Neural progenitor cell (in vitro differentiated cells): ENCODE measurements around the gene GGA3. TPM values are rescaled to one million over a fixed set of nuclear protein-coding genes. Genes with fewer than 3 reads are reported as not detected.

Source experiments
- DNase-seq: peaks from one replicate; pipeline ENCODE4 v3.0.0-alpha.2; 2016; ENCODE audit warnings: low spot score
- H2AFZ ChIP-seq: fragments of 200-600 bp; sonication (generic); replicated peaks from 2 replicates; pipeline ENCODE4 v1.6.1; 2016; ENCODE audit warnings: antibody characterized with exemption
- H3F3A ChIP-seq: fragments of 200-600 bp; sonication (generic); 2 replicates; pipeline ENCODE4 v1.6.1; 2016; ENCODE audit warnings: antibody characterized with exemption, low read depth
- H3K27ac ChIP-seq: fragments of 200-600 bp; sonication (generic); 2 replicates; pipeline ENCODE4 v1.5.1; 2016; ENCODE audit warnings: mild to moderate bottlenecking
- H3K27me3 ChIP-seq: fragments of 200-600 bp; sonication (generic); 2 replicates; pipeline ENCODE4 v1.6.1; 2016; ENCODE audit warnings: mild to moderate bottlenecking, moderate library complexity
- H3K36me3 ChIP-seq: fragments of 200-600 bp; sonication (generic); 2 replicates; pipeline ENCODE4 v1.5.1; 2016
- H3K4me1 ChIP-seq: fragments of 200-600 bp; sonication (generic); 2 replicates; pipeline ENCODE4 v1.6.1; 2016; ENCODE audit warnings: mixed run types
- H3K4me2 ChIP-seq: fragments of 200-600 bp; sonication (generic); 2 replicates; pipeline ENCODE4 v1.6.1; 2016
- H3K4me3 ChIP-seq: fragments of 200-600 bp; sonication (generic); 2 replicates; pipeline ENCODE4 v1.5.1; 2016
- H3K79me2 ChIP-seq: fragments of 200-600 bp; sonication (generic); 2 replicates; pipeline ENCODE4 v1.6.1; 2016; ENCODE audit warnings: low read depth
- H3K9ac ChIP-seq: fragments of 200-600 bp; sonication (generic); 2 replicates; pipeline ENCODE4 v1.6.1; 2016
- H3K9me3 ChIP-seq: fragments of 200-600 bp; sonication (generic); 2 replicates; pipeline ENCODE4 v1.5.1; 2016; ENCODE audit warnings: low read depth
- H4K20me1 ChIP-seq: fragments of 200-600 bp; sonication (generic); 2 replicates; pipeline ENCODE4 v1.6.1; 2016; ENCODE audit warnings: low read depth
- H3K27ac Mint-ChIP-seq: 3 replicates; pipeline ENCODE4 v1.8.0; 2021; ENCODE audit warnings: mixed read lengths
- H3K27me3 Mint-ChIP-seq: 2 replicates; pipeline ENCODE4 v1.8.0; 2022; ENCODE audit warnings: low read depth, mild to moderate bottlenecking, inconsistent platforms, moderate library complexity, mixed read lengths; ENCODE audit not compliant: insufficient read depth
- H3K36me3 Mint-ChIP-seq: 3 replicates; pipeline ENCODE4 v1.8.0; 2021; ENCODE audit warnings: mixed read lengths
- H3K4me1 Mint-ChIP-seq: 3 replicates; pipeline ENCODE4 v1.8.0; 2021; ENCODE audit warnings: mixed read lengths
- H3K4me3 Mint-ChIP-seq: 3 replicates; pipeline ENCODE4 v1.8.0; 2021; ENCODE audit warnings: mild to moderate bottlenecking, moderate library complexity, mixed read lengths
- H3K9me3 Mint-ChIP-seq: 3 replicates; pipeline ENCODE4 v1.8.0; 2020; ENCODE audit warnings: mixed read lengths
- EZH2 ChIP-seq: fragments of 200-600 bp; sonication (generic); IDR thresholded peaks from 2 replicates; pipeline ENCODE4 v1.6.1; 2017; ENCODE audit warnings: antibody characterized with exemption, mild to moderate bottlenecking, moderate library complexity
- EZH2phosphoT487 ChIP-seq: fragments of 200-600 bp; sonication (generic); IDR thresholded peaks from 2 replicates; pipeline ENCODE4 v1.6.1; 2017; ENCODE audit warnings: antibody characterized with exemption
- total RNA-seq: library from RNA; depleted of rRNA; stranded (reverse); fragments of >200 nt; gene quantifications from 2 replicates; pipeline ENCODE4 v1.2.3, GENCODE V29; 2015; ENCODE audit warnings: low replicate concordance
- TF ChIP-seq, protein P1 (sequence below): fragments of 200-600 bp; sonication (generic); IDR thresholded peaks from 2 replicates; pipeline ENCODE4 v1.5.1; 2017; ENCODE audit warnings: antibody characterized with exemption, mild to moderate bottlenecking

GGA3 gene
- total RNA-seq, 1 donor from 2014 or later: 28.0 TPM

DNA sequence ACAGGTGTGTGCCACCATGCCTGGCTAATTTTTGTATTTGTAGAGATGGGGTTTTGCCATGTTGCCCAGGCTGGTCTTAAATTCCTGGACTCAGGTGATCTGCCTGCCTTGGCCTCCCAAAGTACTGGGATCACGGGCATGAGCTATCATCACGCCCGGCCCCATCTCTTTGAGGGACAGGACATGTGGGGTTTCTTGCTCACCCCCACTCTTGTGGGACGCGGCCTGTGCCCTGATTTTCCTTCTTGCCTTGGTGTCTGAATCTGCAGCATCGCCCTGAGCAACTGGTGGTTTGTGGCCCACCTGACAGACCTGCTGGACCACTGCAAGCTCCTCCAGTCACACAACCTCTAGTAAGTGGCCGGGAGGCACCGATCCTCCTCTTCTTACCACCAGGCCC is 30.3 kb downstream of the GGA3 start:
- Mint-ChIP-seq H3K4me1 (no peaks in the 10 kb centered on the region), H3K27ac (no peak overlapping the region), H3K4me3 (no peak overlapping the region), H3K27me3 (no peaks in the 10 kb centered on the region), H3K36me3 (peaks cover 34% of the 10 kb centered on the region), H3K9me3 (no peaks in the 10 kb centered on the region)
- no peak overlapping the region for H3K4me3 ChIP-seq
- no peaks in the 10 kb centered on the region for H3K79me2 ChIP-seq
- H3F3A ChIP-seq: no peaks in the 10 kb centered on the region
- TF ChIP-seq EZH2phosphoT487: no peak
- TF ChIP-seq, protein P1, sequence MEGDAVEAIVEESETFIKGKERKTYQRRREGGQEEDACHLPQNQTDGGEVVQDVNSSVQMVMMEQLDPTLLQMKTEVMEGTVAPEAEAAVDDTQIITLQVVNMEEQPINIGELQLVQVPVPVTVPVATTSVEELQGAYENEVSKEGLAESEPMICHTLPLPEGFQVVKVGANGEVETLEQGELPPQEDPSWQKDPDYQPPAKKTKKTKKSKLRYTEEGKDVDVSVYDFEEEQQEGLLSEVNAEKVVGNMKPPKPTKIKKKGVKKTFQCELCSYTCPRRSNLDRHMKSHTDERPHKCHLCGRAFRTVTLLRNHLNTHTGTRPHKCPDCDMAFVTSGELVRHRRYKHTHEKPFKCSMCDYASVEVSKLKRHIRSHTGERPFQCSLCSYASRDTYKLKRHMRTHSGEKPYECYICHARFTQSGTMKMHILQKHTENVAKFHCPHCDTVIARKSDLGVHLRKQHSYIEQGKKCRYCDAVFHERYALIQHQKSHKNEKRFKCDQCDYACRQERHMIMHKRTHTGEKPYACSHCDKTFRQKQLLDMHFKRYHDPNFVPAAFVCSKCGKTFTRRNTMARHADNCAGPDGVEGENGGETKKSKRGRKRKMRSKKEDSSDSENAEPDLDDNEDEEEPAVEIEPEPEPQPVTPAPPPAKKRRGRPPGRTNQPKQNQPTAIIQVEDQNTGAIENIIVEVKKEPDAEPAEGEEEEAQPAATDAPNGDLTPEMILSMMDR: no peak
- no peak for TF ChIP-seq EZH2
- H3K9me3 ChIP-seq: no peaks in the 10 kb centered on the region
- H3K4me1 ChIP-seq: no peaks in the 10 kb centered on the region
- no peaks in the 10 kb centered on the region for H3K36me3 ChIP-seq
- peaks cover 3% of the 10 kb centered on the region for H4K20me1 ChIP-seq
- H2AFZ ChIP-seq: no peak overlapping the region
- H3K9ac ChIP-seq: no peak overlapping the region
- no peak overlapping the region for H3K4me2 ChIP-seq
- DNase-seq: no peak
- H3K27ac ChIP-seq: no peak overlapping the region
- H3K27me3 ChIP-seq: no peaks in the 10 kb centered on the region

GRCh38 chr17:75228847-75229246 is 32.6 kb downstream of the GGA3 start:
- Histone ChIP-seq H3K4me3 (no peak overlapping the region), H3K79me2 (no peaks in the 10 kb centered on the region), H3K9ac (no peak overlapping the region), H4K20me1 (no peaks in the 10 kb centered on the region), H3F3A (no peaks in the 10 kb centered on the region), H2AFZ (no peak overlapping the region), H3K4me2 (no peak overlapping the region), H3K27ac (no peak overlapping the region), H3K9me3 (no peaks in the 10 kb centered on the region), H3K27me3 (no peaks in the 10 kb centered on the region), H3K4me1 (no peaks in the 10 kb centered on the region), H3K36me3 (no peaks in the 10 kb centered on the region)
- Mint-ChIP-seq H3K4me1 (no peaks in the 10 kb centered on the region), H3K4me3 (no peak overlapping the region), H3K36me3 (peaks cover 36% of the 10 kb centered on the region), H3K27ac (no peak overlapping the region), H3K27me3 (no peaks in the 10 kb centered on the region), H3K9me3 (no peaks in the 10 kb centered on the region)
- TF ChIP-seq EZH2phosphoT487 (no peak), EZH2 (no peak)
- TF ChIP-seq, protein P1: no peak
- no peak for DNase-seq

GRCh38 chr17:75228305-75228704 is 33.1 kb downstream of the GGA3 start:
- H3K9me3 ChIP-seq: no peaks in the 10 kb centered on the region
- Mint-ChIP-seq H3K27me3 (no peaks in the 10 kb centered on the region), H3K4me3 (no peak overlapping the region), H3K27ac (no peak overlapping the region), H3K9me3 (no peaks in the 10 kb centered on the region), H3K4me1 (no peaks in the 10 kb centered on the region), H3K36me3 (peaks cover 35% of the 10 kb centered on the region)
- no peak overlapping the region for H3K4me2 ChIP-seq
- H3K4me1 ChIP-seq: no peaks in the 10 kb centered on the region
- no peaks in the 10 kb centered on the region for H3F3A ChIP-seq
- no peak overlapping the region for H2AFZ ChIP-seq
- no peaks in the 10 kb centered on the region for H4K20me1 ChIP-seq
- H3K27me3 ChIP-seq: no peaks in the 10 kb centered on the region
- no peak overlapping the region for H3K4me3 ChIP-seq
- TF ChIP-seq, protein P1: no peak
- TF ChIP-seq EZH2 (no peak), EZH2phosphoT487 (no peak)
- no peaks in the 10 kb centered on the region for H3K79me2 ChIP-seq
- no peak for DNase-seq
- no peaks in the 10 kb centered on the region for H3K36me3 ChIP-seq
- H3K9ac ChIP-seq: no peak overlapping the region
- no peak overlapping the region for H3K27ac ChIP-seq

- H3K4me1 Mint-ChIP-seq: no peaks in the 10 kb centered on the region
- no peaks in the 10 kb centered on the region for H4K20me1 ChIP-seq
- no peak overlapping the region for H2AFZ ChIP-seq
- H3K4me1 ChIP-seq: no peaks in the 10 kb centered on the region
- no peak overlapping the region for H3K27ac Mint-ChIP-seq
- no peak overlapping the region for H3K9ac ChIP-seq
- DNase-seq: no peak
- H3K9me3 ChIP-seq: no peaks in the 10 kb centered on the region
- no peak overlapping the region for H3K27ac ChIP-seq
- no peak overlapping the region for H3K4me3 ChIP-seq
- H3K9me3 Mint-ChIP-seq: no peaks in the 10 kb centered on the region
- peaks cover 34% of the 10 kb centered on the region for H3K36me3 Mint-ChIP-seq
- H3F3A ChIP-seq: no peaks in the 10 kb centered on the region
- no peak for TF ChIP-seq EZH2phosphoT487
- TF ChIP-seq, protein P1: no peak
- TF ChIP-seq EZH2: no peak
- H3K4me2 ChIP-seq: no peak overlapping the region
- no peaks in the 10 kb centered on the region for H3K36me3 ChIP-seq
- H3K79me2 ChIP-seq: no peaks in the 10 kb centered on the region
- no peak overlapping the region for H3K4me3 Mint-ChIP-seq
- no peaks in the 10 kb centered on the region for H3K27me3 Mint-ChIP-seq
- H3K27me3 ChIP-seq: no peaks in the 10 kb centered on the region
These were observed 33.7 kb downstream of the GGA3 start for GRCh38 chr17:75227729-75228128.
